HG03139 (cell line): ENCODE measurements around the gene KRTCAP2.
A peak's percentile ranks its signal among the peaks of the same experiment; 100 is the strongest.
"Not testable (repeated sequence)": the region's sequence is repeated elsewhere in the genome, so short reads cannot be mapped to it uniquely, and the experiment has no call there.

Source experiments
- ATAC-seq: cut with Tn5 transposase; IDR thresholded peaks from one replicate; pipeline ENCODE4 v1.9.1; 2021; ENCODE audit not compliant: unreplicated experiment

KRTCAP2 gene

DNA sequence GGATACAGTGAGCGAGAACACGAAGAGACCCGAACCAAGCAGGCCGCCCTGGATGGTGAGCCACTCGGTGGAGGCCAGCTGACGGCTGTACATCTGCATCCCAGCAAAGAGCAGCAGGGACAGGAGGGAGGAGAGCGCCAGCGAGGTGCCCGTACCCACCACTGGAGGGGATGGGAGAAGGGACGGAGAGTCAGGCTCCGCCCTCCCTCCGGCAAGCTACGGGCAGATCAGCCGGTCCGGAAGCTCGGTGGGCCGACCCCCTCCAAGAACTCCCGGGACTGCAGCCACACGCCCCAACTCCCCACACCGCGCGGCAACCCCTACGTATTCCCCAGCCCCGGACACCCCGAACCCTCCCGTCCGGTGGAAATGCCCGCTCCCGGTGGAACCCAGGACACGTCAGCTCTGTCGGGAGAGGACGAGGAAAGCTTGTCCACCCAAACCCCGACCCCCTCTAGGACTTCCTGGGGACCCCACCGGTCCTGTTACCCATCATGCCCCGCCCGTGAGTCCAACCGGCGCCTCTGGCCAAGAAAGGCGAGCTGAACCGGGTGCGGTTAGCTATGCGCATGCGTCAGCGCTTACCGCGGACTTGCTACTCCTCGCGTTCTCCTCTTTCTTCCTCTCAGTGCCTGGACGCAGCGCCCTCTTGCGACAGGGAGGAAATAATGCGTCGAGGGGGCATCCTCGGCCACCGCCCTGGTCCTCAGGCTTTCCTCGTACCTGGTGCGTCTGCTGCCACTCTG, at the start of gene KRTCAP2:
TSS of gene KRTCAP2 (minus strand) at position 573 of the 746 bp plus-strand sequence. CDS start at position 493, 80 bp downstream.
- peak; percentile 60 for ATAC-seq

DNA sequence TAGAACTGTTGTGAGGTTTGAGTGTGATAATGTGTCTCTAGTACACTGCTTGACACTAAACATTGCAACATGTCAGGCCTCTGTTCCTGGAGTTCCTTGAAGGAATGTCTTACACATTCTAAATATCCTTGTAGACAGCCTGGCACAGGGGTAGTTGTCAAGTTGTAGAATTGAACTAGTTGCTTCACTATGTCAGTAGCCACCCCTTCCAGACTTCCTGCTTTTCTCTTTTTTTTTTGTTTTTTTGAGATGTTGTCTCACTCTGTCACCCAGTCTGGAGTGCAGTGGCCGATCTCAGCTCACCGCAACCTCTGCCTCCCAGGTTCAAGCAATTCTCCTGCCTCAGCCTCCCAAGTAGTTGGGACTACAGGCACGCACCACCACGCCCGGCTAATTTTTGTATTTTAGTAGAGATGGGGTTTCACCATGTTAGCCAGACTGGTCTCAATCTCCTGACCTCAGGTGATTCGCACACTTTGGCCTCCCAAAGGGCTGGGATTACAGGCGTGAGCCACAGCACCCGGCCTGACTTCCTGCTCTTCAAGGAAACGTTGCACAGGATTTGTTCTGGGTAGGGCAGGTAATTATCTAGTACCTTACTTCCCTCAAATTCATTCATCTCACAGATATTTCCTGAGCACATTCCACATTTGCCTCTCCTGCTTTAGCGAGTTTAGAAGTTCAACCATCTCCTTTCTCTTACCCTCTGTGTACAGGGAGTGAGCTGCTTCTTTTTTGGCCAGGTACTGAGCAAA, 47.3 kb upstream of the KRTCAP2 start:
- ATAC-seq = not testable (repeated sequence)

DNA sequence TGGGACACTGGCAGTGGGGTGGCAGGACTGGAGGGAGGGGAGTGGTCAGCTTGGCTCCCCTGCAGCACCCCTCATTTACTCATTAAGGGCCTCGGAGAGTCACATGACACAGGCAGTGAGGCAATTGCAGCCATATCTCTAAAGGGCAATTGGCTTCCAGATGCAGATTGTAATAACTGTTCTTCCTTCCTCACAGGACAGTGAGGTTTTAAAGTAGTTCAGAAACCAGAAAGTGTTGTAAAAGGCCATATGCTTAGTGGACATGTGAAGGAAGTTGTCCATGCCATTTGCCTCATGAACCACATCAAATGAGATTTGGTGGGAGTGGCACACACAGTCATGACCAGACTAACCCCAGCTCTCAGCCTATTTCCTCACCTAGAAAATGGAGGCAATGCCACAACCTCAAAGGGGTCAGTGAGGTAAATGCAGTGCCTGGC, 46.5 kb upstream of the KRTCAP2 start:
- no peak for ATAC-seq

DNA sequence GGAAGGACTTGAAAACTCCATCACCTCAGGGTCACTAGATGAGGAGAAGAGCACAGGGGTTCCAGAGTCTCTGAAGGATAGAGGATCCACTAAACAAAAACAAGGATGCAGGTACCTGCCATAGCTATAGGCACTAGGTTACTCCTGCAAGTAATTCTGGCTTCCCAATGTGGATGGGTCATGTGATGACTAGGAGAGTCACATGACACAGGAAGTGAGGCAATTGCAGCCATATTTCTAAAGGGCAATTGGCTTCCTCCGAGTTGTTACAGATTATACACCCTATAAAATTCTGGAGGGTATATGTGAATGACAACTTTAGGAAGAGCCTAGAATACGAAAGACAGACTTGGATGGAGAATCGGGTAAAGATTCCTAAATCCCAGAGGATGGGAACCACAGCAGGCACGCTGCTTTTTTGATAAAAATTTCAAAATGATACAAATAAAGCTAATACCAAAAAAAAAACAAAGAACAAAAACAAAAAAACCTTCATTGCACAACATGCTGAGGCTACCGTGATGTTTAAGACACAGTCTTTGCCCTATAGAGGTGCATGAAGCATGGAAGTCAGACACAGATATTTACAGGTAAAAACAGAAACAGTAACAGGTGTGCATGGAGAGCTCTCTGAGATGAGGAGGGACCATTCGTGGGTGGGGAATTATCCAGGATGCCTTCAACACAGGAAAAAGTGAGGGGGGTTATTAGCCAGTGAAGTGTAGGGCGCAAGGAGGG, 45.9 kb upstream of the KRTCAP2 start:
- no peak for ATAC-seq

DNA sequence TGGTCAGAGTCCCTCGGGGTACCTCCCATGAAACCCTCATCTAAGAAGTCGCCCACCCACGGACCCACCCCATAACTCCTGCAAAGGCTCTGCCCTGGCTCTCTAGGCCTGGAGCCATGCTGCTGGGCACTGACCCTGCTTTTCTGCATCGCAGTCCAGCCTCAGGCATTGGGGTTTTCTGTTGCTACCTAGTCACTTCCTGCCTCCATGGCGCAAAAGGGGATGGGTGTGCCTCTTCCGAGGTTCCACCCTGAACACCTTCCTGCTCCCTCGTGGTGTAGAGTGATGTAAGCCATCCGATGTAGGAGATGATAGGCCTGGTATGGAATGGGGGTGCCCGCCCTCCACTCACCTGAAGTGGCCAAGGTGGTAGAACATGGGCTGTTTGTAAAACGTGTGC, 41.6 kb upstream of the KRTCAP2 start:
- not testable (repeated sequence) for ATAC-seq

DNA sequence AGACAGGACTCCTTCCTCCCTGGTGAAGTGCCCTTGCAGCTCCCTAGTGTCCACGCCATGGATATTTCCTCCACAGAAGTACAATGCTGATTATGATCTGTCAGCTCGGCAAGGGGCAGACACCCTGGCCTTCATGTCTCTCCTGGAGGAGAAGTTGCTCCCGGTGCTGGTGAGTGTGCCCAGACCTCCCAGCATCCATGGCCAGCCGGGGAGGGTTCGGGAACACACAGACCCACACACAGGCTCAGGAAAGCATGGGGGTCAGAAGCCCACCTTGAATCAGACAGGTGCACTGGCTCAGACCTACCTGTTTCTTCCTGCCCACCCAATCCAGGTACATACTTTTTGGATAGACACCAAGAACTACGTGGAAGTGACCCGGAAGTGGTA, 38.9 kb upstream of the KRTCAP2 start:
- ATAC-seq = not testable (repeated sequence)

DNA sequence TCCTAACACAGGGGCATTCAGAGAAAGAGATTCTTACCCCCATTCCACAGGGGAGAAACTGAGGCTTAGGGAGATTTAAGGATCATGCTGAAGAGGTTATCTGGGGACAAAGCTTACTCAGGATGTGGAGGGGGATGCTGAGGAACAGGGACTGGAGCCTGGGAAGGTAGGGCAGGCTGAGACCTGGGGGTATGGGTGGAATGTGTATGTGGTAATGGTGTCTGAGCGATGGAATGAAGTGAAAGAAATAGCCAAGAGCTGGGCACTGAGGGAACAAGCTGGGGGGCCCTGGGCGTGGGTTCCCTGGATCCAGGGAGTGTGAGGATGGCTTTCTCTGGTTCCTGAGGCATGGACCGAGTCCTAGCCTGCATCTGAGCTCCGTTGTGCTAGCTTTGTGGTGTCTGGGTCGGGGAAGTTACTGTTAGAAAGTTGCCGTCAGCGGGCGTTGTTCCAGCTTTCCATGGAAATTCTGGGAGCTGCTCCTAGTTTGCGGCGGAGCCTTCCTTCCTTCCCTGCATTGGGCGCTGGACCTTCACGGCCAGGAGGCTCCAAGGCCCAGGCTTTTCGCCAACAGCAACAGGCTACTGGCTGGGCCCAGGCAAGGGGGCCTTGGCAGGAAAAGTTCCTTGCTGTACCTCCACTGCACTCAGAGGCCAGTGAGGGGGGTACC, 38.4 kb upstream of the KRTCAP2 start:
- not testable (repeated sequence) for ATAC-seq

DNA sequence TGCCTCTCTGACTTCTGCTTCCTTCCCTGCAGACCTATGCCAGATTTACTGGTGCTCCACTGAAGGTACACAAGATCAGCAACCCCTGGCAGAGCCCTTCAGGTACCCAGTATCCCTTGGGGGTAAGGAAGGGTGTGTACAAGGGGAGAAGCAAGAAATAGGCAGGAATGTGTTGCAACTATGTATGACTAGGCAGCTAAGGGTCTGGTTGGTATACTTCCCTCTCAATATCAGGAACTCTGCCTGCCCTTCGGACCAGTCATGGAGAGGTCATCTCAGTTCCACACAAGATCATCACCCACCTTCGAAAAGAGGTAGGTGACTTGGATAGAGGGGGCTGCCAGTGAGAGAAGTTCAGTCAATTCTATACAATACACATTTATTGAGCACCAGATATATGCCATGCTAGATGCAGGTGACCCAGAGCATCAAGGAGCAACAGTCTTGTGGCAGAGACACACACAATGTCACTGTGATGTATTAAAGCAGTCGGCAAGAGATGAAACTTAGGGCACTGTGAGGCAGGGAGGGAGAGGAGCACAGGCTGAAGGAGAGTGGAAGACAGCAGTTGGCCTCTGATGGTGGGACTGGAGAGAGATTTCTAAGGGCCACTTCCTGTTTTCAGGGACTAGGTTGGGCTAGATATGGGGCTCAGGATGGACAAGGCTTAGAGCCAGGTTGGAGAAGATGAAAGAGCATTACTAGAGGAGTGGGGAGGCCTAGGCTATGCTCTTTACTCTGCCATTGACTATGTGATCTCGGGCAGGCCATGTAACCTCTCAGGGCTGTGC, 37.4 kb upstream of the KRTCAP2 start:
- ATAC-seq = no peak

DNA sequence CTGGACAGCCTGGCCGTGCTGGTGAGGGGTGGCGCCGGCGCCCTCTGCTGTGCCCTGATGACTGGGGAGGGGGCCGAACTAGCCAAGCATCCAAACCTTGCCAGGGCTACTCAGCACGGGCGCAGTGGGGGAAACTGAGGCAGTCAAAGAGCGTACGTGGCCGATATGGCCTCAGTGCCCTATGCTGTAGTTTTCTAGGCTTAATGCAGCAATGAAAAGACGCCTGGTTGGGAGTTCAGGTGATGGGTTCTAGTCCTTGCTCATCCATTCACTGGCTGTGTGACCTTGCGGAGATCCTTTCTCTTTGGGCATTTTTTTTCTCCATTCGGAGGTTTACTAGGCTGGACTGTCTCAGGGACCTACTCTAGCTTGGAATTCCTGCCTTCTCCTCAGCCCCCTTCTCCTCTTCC, 36.2 kb upstream of the KRTCAP2 start:
- ATAC-seq = no peak

DNA sequence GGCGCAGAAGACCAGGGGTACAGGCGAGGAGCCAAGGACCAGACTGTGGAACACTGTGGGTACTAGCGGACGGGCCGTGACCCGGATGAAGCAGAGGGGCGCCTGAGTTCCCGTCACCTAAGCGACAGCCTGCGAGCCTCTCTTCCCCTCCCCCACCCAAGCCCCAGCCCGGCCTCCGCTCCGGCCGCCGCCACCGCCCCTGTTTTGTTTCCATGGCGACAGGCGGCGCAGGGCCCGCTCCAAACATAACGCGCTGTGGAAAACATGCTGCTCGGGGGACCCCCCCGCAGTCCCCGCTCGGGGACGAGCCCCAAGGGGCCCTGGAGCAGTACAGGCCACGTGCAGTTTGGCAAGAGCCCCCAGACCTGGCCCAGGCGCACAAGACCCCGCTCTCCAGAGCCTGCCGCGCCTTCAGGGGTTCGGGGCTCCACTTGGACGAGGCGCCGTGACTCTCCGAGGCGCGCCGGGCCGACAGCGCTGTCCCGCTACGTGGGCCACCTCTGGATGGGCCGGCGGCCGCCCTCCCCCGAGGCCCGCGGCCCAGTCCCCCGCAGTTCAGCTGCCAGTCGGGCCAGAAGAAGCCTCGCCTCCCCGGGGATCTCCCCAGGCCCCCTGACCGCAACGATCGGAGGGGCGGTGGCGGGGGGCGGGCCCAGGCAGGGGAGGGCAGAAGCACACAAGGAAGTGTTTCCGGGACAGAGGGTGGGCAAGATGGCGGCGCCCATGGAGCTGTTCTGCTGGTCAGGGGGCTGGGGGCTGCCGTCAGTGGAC, 35.6 kb upstream of the KRTCAP2 start, which contains the start of gene MTX1:
TSS of gene MTX1 (plus strand) at position 155 of the 771 bp plus-strand sequence. CDS start at position 265, 110 bp downstream.
- ATAC-seq = peak; percentile 70

DNA sequence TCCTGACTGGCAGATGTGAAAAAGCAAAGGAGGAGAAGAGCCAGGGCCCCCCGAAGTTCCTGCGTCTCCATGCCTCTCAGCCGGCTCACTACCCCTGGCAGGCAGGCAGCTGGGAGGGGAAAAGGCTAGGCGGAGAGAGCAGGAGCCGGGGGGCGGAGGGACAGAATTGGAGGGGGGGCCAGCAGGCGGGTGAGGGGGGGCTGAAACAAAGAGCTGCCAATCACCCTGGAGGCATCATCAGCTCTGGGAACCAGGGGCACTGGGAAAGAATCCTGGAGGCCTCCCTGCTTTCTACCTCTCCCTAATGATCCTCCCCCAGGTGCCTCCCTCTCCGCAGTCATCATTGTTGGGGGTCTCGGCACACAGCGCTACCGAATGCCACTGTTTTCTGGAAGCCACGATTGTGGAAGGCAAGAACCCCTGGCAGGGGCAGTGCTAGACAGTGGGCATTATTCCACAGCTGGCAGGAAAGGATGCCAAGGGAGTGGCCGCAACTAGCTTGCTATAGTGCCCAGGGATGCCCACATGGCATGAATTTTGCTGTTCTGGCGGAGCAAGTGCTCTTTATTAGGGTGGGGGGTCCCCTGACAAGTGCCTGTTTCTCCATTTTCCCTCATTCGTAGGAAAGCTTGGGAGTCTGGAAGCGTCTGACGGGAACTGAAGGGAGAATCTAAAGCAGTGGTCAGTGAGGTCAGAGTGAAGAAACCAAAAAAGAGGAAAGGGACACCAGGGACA, 34.9 kb upstream of the KRTCAP2 start, which contains the start of gene THBS3:
TSS of gene THBS3 (minus strand) at position 92 of the 735 bp plus-strand sequence. CDS start at position 71, 21 bp downstream.
- no peak for ATAC-seq

DNA sequence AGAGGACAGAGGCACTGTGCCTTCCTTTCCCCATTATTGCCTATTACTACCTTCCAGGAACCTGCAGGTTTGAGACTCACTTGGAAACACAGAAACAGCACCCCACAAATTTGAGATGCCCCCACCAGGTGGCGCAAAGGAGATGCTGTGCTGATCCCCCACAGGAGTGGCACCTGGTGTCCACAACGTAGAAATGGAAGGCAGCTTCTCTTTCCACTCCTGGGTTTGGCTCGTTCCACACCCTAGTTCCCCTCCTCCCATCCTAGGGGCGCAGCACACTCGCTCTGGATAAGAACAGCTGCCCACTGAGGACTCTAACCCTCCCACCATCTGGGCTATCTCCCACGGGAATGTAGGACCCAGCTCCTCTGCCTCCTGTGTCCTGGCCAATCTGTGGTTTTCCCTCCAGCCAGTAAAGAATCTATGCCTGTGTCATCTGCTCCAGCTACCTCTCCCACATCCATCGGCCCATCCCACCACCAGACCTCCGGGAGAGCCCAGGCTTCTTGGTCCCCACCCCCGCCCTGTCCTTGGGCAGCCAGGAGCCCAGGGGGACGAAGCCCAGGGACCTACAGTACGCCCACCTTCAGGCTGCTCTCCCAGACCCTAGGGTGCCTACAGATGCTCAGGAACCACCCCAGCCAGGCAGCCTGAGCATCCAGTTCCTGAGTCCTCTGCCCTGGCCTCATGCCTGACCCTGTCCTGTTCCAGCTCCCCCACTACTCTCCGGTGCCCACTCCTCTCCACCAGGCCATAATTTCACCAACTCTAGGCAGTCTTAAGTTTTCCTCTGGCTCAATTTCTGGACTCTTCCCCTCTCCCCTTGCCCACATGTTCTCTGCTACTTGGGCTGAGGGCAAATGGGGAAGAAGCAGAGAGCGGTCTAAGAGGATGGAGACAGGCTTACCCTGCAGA, 34.0 kb upstream of the KRTCAP2 start:
- no peak for ATAC-seq

DNA sequence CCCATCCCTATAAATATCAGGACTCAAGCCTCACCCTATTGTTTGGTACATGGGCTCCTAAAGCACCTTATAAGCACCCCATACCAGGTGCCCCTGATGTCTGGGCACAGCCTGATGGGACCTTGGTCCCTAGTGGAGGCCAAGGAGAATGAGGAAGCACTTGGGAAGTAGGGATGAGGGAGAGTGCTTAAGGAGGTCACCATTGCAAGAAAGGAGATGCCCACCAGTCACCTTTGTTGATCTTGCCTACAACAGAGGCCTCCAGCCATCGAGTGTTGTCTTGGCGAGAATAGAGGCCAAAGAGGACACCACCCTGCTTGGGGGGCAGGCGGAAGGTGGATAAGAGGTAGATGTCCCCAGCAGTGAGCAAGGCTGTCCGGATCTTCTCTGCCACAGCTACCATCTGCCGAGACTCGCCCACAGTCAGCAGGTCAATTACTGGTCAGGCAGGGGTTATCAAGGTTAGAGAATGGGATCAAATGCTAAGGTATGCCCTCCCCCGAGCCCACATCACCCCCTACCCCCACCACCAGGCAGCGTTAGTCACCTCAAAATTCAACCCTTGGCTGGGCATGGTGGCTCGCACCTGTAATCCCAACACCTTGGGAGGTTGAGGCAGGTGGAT, 33.0 kb upstream of the KRTCAP2 start:
- no peak for ATAC-seq

DNA sequence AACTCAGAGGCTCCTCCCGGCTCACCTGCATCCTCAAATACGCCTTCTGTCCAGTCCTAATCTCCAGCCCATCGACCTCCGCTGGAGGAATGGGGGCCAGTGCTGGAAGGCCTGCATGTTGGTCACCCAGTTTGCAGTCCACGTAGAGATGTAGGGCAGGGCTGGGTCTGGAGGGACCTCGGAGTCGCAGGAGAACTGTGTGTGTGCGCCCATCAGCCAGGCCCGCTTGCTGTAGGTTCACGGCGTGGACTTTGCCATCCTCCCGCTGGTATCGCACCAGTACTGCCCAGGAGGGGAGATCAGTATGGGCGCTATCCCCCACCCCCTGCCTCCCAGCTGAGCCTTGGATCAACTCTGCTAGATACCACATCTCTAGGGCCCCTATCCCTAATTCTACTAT, 31.9 kb upstream of the KRTCAP2 start:
- no peak for ATAC-seq

DNA sequence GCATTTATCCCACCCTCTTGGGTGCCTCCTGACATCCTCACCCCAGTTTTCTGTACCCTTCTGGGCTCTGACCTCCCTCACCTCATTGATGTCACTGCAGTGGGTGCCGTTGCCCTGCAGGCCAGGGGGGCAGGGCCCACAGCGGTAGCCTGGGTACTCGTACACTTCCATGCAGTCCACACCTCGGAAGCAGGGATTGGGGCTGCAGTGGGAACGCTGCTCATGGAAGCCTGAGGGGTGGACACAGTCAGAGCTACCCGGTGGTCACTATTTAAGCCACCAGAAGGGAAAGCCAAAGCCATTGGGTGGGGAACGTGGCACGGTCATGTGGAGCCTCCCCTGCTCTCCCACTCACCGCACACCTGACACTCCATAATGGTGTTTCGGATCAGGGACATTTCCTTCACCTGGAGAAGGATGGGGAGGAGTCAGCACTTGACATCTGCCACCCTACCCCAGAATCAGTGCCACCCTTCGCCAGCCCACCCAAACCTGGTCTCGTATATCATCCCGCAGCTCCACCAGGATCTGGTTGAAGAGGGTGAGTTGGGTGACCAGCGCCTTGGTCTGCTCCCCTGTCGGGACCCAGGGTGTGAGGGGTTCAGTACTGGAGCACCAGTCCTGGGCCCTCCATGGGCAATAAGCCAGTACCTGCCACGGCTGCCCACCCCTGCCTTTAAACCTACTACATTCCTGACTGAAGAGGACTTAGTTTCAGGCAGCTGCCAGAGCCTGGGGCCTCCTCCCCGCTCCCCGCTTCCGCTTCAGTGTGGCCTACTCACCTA, 29.8 kb upstream of the KRTCAP2 start:
- no peak for ATAC-seq

DNA sequence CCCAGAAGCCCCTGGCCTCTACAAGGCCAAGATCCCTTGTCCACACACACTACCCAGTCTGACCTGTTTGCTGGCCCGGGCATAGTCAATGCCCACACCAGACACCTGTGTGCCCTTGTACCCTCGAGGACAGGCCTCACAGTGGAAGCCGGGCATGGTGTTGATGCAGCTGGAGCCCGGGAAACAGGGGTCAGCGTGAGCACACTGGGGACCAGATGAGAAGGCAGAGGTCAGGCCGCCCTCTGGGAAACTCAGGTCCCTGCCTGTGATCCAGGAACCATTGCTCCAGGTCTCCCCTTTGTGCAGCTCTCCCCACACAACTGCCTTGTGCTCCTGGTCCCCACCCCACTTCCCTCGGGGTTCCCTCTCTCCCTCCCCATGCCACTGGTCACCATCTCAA, 29.1 kb upstream of the KRTCAP2 start:
- no peak for ATAC-seq
